ENCODE data around the gene FBXW5.

The FBXW5 gene

GRCh38 chr9:136951541-136952320, 7.2 kb upstream of the FBXW5 start, which contains the start of gene LCN12:
Gene LCN12 (plus strand): TSS chr9:136952273. CDS start chr9:136952328, 55 bp downstream.
- FAIRE-seq (no peak), DNase-seq (ENCODE audit: insufficient read length, low spot score) (no peak)

GRCh38 chr9:136950656-136951276, 6.2 kb upstream of the FBXW5 start:
- no peak for FAIRE-seq
- TF ChIP-seq POLR2AphosphoS5 (IDR thresholded peaks at IDR 0.05; ENCODE audit: low read depth, low read length) (no peak), PAX5 (IDR thresholded peaks at IDR 0.05; ENCODE audit: insufficient read depth, low read length, severe bottlenecking) (no peak), TAF1 (IDR thresholded peaks at IDR 0.05; ENCODE audit: low read depth, low read length) (no peak), POU2F2 (IDR thresholded peaks at IDR 0.05; ENCODE audit: low read depth, low read length) (no peak), SPI1 (IDR thresholded peaks at IDR 0.05; ENCODE audit: low read depth, low read length) (no peak), POLR2A (IDR thresholded peaks at IDR 0.05; ENCODE audit: low read depth, low read length) (no peak)

More at GRCh38 chr9:136951541-136952320, 7.2 kb upstream of the FBXW5 start, which contains the start of gene LCN12:
- no peak for TF ChIP-seq PAX5 (IDR thresholded peaks at IDR 0.05; ENCODE audit: insufficient read depth, low read length, severe bottlenecking)
- no peak for TF ChIP-seq POLR2AphosphoS5 (IDR thresholded peaks at IDR 0.05; ENCODE audit: low read depth, low read length)

DNA sequence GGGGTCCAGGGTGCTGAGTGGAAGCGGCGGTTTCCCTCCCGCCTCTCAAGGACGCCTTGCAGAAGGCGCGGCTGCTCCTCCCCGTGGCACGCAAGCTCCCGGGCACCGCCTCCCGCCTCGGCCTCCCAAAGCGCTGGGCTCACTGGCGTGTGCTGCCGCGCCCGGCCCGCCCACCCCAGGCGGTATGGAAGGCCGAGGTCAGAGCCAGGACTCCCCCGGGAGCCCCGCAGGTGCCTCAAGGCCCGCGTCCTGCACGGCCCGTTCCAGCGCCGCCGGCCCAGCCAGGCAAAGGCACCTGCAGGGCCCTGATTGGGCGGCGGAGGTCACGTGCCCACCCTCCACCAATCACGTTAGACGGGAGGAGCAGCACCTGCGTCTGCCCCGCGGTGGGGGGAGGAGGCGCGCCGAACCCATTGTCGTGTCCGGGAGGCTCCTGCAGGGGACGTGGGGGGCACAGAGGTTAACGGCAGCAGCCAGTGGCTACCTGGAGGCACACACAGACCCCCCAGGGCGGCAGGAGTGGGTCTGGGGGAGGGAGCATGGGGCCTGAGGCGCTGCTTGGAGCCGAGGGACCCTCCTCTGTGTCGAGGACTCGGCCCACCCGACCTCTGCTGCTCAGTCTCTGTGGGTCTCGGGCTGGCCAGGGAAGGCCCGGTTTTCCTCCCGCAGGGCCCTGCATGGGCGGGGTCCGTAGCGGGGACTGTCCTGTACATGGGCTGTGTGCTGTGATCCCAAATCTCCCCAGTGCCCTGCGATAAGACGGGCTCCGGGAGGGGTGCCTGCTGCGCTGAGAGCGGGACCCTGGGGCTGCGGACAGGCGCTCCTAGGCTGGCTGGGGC, 5.5 kb upstream of the FBXW5 start:
- TF ChIP-seq POLR2A (IDR thresholded peaks at IDR 0.05; ENCODE audit: low read depth, low read length): no peak; the same call in 1 of the 2 replicates
- no peak for TF ChIP-seq SPI1 (IDR thresholded peaks at IDR 0.05; ENCODE audit: low read depth, low read length)
- TF ChIP-seq TAF1 (IDR thresholded peaks at IDR 0.05; ENCODE audit: low read depth, low read length): no peak
- no peak for TF ChIP-seq PAX5 (IDR thresholded peaks at IDR 0.05; ENCODE audit: insufficient read depth, low read length, severe bottlenecking)
- TF ChIP-seq POLR2AphosphoS5 (IDR thresholded peaks at IDR 0.05; ENCODE audit: low read depth, low read length): no peak
- no peak for TF ChIP-seq POU2F2 (IDR thresholded peaks at IDR 0.05; ENCODE audit: low read depth, low read length)
- DNase-seq (ENCODE audit: insufficient read length, low spot score) (peak; percentile 100), FAIRE-seq (peak; percentile 100)

More at GRCh38 chr9:136950656-136951276, 6.2 kb upstream of the FBXW5 start:
- DNase-seq (ENCODE audit: insufficient read length, low spot score): no peak

GRCh38 chr9:136949239-136949816, 4.8 kb upstream of the FBXW5 start:
- TF ChIP-seq TAF1 (IDR thresholded peaks at IDR 0.05; ENCODE audit: low read depth, low read length): no peak
- FAIRE-seq (peak; percentile 43), DNase-seq (ENCODE audit: insufficient read length, low spot score) (no peak)

GRCh38 chr9:136947955-136948510, 3.5 kb upstream of the FBXW5 start:
- peak; percentile 70 for FAIRE-seq
- DNase-seq (ENCODE audit: insufficient read length, low spot score): no peak
- TF ChIP-seq PAX5 (IDR thresholded peaks at IDR 0.05; ENCODE audit: insufficient read depth, low read length, severe bottlenecking) (no peak), POLR2AphosphoS5 (IDR thresholded peaks at IDR 0.05; ENCODE audit: low read depth, low read length) (no peak), SPI1 (IDR thresholded peaks at IDR 0.05; ENCODE audit: low read depth, low read length) (no peak), POLR2A (IDR thresholded peaks at IDR 0.05; ENCODE audit: low read depth, low read length) (no peak), TAF1 (IDR thresholded peaks at IDR 0.05; ENCODE audit: low read depth, low read length) (no peak), POU2F2 (IDR thresholded peaks at IDR 0.05; ENCODE audit: low read depth, low read length) (no peak)

GRCh38 chr9:136947028-136947891, 2.7 kb upstream of the FBXW5 start:
- TF ChIP-seq POLR2AphosphoS5 (IDR thresholded peaks at IDR 0.05; ENCODE audit: low read depth, low read length): no peak
- no peak for DNase-seq (ENCODE audit: insufficient read length, low spot score)

GRCh38 chr9:136946228-136947027, 1.9 kb upstream of the FBXW5 start:
- FAIRE-seq (no peak), DNase-seq (ENCODE audit: insufficient read length, low spot score) (no peak)
- TF ChIP-seq PAX5 (IDR thresholded peaks at IDR 0.05; ENCODE audit: insufficient read depth, low read length, severe bottlenecking): no peak
- TF ChIP-seq POLR2A (IDR thresholded peaks at IDR 0.05; ENCODE audit: low read depth, low read length): no peak
- no peak for TF ChIP-seq SPI1 (IDR thresholded peaks at IDR 0.05; ENCODE audit: low read depth, low read length)
- TF ChIP-seq POU2F2 (IDR thresholded peaks at IDR 0.05; ENCODE audit: low read depth, low read length): no peak
- no peak for TF ChIP-seq POLR2AphosphoS5 (IDR thresholded peaks at IDR 0.05; ENCODE audit: low read depth, low read length)
- TF ChIP-seq TAF1 (IDR thresholded peaks at IDR 0.05; ENCODE audit: low read depth, low read length): no peak

More at GRCh38 chr9:136947028-136947891, 2.7 kb upstream of the FBXW5 start:
- FAIRE-seq: no peak

All from GM12891 (cell line).